HG03469 (cell line): ENCODE measurements around the gene SHANK1.

ENCODE experiments used
- ATAC-seq: cut with Tn5 transposase; IDR thresholded peaks from one replicate; pipeline ENCODE4 v1.9.1; 2021; ENCODE audit warnings: mild to moderate bottlenecking, moderate library complexity, moderate number of reproducible peaks; ENCODE audit not compliant: unreplicated experiment

SHANK1 gene

GRCh38 chr19:50729894-50730293 lies 10.3 kb upstream of the SHANK1 start:
- no peak for ATAC-seq

GRCh38 chr19:50728084-50728737 lies 8.6 kb upstream of the SHANK1 start:
- ATAC-seq, result no peak

GRCh38 chr19:50725911-50726230 lies 6.3 kb upstream of the SHANK1 start:
- ATAC-seq, result no peak

- ATAC-seq, result peak; percentile 21
Measured at GRCh38 chr19:50725218-50725910, 5.8 kb upstream of the SHANK1 start.

DNA sequence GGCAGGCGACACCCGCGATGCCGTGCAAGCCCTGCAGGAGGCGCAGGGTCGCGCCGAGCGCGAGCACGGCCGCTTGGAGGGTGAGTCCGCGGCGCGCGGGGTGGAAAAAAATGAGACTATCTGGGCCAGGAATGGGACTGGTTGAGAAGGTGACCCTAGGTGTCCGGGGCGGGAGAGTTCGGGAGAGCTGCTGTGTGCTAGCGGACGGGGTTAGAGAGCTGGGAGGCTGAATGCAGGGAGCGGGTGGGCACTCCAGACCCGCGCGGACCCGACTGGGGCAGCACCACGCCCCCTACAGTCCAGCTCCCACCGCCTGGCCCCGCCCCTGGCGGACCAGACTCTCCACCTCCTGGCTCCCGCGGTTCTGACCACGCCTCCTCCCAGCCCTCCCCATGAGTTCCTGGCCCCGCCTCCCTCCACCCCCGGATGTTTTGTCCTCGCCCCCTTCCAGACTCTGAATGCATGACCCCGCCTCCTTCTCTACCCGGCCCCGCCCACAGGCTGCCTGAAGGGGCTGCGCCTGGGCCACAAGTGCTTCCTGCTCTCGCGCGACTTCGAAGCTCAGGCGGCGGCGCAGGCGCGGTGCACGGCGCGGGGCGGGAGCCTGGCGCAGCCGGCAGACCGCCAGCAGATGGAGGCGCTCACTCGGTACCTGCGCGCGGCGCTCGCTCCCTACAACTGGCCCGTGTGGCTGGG lies 5.1 kb upstream of the SHANK1 start:
- ATAC-seq, result peak; percentile 59

DNA sequence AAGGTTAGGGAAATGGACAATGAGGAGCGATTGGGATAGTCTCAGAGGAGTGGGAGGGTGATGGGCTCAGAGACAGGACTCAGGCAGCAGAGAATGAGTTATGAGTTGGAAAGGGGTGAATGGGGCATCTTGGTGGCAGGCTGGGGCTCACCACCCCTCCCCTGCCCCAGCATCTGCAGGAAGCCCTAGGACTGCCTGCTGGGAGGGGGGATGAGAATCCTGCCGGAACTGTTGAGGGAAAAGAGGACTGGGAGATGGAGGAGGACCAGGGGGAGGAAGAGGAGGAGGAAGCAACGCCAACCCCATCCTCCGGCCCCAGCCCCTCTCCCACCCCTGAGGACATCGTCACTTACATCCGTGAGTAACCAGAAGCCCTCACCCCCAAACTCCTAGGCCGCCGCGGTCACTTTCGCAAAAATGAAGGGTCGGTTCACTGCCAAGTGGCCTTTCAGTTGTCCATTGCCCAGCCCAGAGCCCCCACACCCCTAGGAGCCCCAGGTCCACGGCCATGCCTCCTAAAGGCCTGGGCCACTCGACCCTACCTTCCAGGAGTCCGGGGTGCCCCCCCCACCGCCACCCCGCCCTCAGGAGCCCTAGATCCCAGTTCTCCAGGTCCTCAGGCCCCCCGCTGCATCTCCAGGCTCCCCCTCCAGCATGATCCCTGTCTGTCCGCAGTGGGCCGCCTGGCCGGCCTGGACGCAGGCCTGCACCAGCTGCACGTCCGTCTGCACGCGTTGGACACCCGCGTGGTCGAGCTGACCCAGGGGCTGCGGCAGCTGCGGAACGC lies 4.3 kb upstream of the SHANK1 start:
- no peak for ATAC-seq

DNA sequence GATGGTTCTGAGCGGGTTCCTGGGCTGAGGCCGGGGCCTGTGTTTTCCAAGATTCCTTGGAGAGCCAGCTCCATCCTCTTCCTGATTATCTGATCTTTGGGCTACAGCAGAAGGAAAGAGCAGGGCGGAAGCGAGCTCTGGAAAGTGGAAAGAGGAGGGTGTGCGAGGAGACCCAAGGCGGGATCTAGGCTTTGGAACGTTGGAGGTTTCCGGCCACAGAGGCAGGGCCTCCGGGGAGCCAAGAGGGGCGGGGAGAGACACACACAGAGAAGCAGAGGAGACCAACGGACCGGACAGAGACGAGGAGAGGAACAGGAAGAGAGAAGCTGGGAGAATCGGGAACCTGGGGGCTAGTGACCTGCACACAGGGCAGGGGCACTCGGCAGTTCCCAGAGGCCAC lies 3.5 kb upstream of the SHANK1 start, which contains the start of gene CLEC11A:
Gene CLEC11A (plus strand): TSS at position 296 of the 400 bp plus-strand sequence. CDS start 162 bp downstream, outside the sequence.
- no peak for ATAC-seq

GRCh38 chr19:50722201-50723013 lies 2.8 kb upstream of the SHANK1 start:
- no peak for ATAC-seq

DNA sequence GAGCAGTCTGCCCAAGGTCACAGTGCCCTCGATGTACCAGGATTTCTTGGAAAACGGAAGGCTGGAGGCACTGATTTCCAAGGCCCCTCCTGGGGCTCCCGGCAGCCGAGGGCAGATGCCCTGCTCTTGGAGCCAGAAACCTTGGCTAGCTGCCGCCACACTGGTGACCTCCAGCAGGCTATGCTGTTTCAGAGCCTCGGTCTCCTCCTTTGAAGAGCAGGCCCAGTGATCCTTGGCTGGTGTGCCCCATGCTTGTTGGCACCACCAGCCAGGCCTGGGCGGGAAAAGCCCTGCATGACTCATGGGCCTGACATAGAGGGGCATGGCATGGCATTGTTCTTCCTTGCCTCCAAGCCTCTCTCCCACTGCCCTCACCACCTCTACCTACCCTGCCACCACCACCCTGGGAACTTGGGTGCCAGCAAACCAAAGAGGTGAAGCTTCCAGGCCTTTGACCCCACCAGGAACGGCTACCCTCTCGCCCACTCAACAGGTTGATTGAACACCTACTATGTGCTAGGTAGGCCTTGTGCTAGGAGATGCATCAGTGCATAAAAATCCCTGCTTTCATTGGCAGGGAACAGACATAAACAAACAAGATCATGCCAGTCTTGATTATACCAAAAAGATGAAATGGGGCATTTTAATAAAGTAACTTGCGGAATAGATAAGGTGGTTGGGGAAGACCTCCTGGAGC lies 2.0 kb upstream of the SHANK1 start:
- ATAC-seq, result no peak

DNA sequence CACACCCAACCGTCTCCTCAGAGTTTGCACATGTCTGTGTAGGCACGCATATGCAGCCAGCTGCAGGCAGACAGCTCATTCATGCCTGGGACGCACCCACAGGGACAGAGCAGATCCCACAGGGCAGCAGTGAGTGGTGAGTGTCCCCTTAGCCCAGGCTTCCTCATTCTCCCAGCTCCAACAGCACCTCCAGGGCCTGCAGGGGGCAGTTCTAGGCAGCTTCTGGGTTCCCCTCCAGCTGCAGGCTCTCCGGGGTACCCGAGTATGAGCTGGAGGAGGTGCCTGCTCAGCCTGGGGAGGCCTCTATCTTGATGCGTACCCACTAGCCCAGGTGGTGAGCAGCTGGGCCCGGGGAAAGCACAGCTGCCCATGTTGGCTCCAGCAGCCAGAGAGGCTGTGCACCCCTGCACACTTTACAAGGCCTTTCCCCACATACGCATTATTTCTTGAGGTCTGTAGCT lies 1.3 kb upstream of the SHANK1 start:
- ATAC-seq, result no peak

- ATAC-seq, result no peak
Measured at GRCh38 chr19:50720181-50720920, 749 bp upstream of the SHANK1 start.

DNA sequence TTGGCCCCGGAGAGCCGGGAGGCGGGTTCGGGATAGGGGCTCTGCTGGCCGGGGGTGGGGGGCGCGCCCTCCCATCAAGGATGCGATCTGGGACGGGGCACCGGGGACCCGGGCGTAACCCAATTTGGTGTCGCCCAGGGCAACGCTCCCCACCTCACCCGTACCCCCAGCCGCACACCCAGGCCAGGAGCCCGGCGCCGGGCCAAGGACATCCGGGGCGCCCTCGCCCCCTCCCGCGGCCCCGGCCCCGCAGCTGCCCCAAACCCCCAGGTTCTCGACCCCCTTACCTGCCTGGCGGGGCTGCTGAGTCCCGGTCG lies 525 bp downstream of the SHANK1 start:
- no peak for ATAC-seq

DNA sequence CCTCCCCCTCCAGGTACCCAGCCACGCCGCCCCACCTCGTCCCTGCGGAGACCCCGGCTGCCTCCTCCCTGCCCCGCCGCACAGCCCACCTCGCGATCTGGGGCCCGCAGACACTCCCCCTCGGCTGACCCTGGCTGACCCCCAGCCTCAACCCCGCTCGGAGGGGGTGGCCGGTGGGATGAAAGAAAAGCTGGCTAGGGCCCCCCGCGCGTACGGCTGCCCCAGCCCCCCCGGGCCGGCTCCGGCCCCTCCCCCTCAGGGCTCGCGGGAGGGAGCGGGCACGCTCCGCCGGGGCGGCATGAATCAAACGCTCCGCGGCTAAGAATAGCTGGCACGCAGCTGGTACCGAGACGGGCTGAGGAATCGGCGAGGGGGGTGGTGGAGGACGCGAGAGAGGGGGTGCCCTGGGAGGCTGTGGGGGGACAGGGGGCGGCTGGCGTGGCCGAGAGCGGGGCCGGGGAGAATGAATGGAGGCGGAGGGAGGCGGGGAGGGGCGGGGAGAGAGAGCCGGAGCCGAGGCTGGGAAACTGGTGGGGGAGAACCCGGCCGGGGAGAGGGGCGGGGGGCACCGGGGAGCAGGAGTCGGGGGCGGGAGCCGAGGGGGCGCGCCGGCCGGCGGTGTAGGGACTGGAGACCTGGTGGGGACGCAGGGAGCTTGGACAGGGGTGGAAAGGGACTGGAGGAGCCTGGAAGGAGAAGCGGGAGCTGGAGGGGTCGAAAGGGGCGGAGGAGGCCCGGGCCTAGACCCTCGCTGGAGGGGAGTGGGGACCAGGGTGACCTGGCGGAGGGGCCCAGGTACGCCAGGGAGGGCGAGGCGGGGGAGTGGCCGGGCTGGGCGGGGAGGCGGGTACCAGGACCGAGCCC lies 1.1 kb downstream of the SHANK1 start:
- no peak for ATAC-seq

DNA sequence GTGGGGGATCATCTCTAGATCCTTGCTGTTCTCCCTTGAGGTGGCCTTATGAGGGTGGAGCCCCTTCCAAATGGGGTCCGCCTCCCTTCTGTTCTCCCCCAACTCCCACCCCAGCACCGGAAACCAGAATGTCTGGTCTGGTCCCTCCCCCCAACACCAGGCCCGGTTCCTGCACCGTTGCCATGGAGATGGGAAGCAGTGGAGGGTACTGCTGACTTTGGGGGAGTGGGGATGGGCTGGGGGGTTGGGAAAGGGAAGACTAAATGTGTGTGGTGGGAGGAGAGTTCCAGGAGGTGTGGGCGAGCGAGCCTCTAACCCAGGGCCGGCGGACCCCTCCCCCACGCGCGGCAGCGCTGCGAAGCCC lies 1.7 kb downstream of the SHANK1 start:
- no peak for ATAC-seq

GRCh38 chr19:50717026-50717723 lies 2.4 kb downstream of the SHANK1 start:
- no peak for ATAC-seq

DNA sequence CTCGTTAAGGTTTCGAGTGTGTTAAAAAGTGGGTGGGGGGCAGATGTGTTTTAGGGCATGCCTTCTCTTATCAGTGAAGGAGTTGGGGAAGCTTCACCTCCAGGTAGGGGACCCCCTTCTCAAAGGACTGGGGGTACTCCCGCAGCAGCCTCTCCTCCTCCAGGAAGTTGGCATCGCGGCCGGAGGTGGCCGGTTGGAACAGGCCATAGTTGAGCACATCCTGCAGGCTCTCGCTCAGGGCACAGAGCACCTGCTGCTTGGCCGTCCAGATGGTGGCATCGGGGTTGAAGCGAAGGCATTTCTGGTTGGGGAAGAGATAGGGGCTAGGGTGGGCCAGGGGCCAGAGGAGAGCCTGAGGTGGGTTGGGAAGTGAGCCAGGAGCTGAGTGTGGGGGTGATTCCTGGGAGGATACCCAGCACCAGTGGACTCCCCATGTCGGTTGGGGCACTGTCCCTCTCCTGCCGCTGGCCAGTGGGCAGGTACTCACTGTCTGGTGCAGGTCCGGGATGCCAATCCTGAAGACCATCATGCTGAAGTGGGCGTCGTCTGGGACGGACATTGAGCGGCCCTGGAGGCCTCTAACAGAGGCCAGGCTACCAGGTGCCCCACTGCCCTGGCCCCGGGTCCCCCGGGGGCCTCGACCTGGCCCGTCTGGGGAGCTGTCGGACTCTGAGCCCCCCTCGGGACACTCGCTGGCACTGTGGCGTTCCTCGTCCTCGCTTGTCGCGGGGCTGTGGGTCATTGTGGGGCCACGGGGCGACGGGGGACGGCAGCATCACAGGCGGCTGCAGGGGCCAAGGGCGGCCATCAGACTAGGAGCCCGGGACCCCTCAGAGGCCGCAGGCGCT lies 3.2 kb downstream of the SHANK1 start:
- no peak for ATAC-seq
